Left ventricle myocardium inferior (tissue), 1 donor: Measurements from ENCODE around the gene MKRN2OS. TPM values are rescaled to one million over a fixed set of nuclear protein-coding genes. Genes with fewer than 3 reads are reported as not detected.

Source experiments
- DNase-seq: peaks from one replicate; pipeline ENCODE4 v3.0.0-alpha.2; 2020
- H3K27ac ChIP-seq: fragments of 200-600 bp; replicated peaks from 2 replicates; pipeline ENCODE4 v1.8.0; 2021
- H3K27me3 ChIP-seq: fragments of 200-600 bp; 2 replicates; pipeline ENCODE4 v1.8.0; 2021; ENCODE audit warnings: low read depth
- H3K36me3 ChIP-seq: fragments of 200-600 bp; 2 replicates; pipeline ENCODE4 v1.8.0; 2021
- H3K4me1 ChIP-seq: fragments of 200-600 bp; 2 replicates; pipeline ENCODE4 v1.8.0; 2021
- H3K4me3 ChIP-seq: fragments of 200-600 bp; 2 replicates; pipeline ENCODE4 v1.8.0; 2021; ENCODE audit warnings: mild to moderate bottlenecking, moderate library complexity
- H3K9me3 ChIP-seq: fragments of 200-600 bp; replicated peaks from 2 replicates; pipeline ENCODE4 v1.8.0; 2021
- CTCF ChIP-seq: fragments of 200-600 bp; IDR thresholded peaks from 2 replicates; pipeline ENCODE4 v1.8.0; 2021; ENCODE audit warnings: antibody characterized with exemption, mild to moderate bottlenecking, borderline replicate concordance
- intact Hi-C: fragments of 100-400 bp; cut with micrococcal nuclease; formaldehyde crosslinking; loops from one replicate; pipeline ENCODE4 v1.11.0; 2022
- total RNA-seq: library from RNA; stranded (reverse); fragmentation: NEBNext Ultra II Directional; extraction: Animal tissue kit (Norgen Biotek cat#: 25700); gene quantifications from one replicate; pipeline ENCODE4 v1.2.1, GENCODE V29; 2021
- donor health status: DM: no; HTN: yes; CAD: no; lungs with severe emphysema.

MKRN2OS gene
- total RNA-seq, 1 donor from 2014 or later, result 1.8 TPM

- H3K4me3 ChIP-seq, result no peak overlapping the region
- no peaks in the 10 kb centered on the region for H3K9me3 ChIP-seq
- TF ChIP-seq CTCF, result no peak
- peaks cover 95% of the 10 kb centered on the region for H3K36me3 ChIP-seq
- no peaks in the 10 kb centered on the region for H3K27me3 ChIP-seq
- no peak overlapping the region for H3K27ac ChIP-seq
- intact Hi-C loops, result no loop called here
- no peak for DNase-seq
- H3K4me1 ChIP-seq, result no peaks in the 10 kb centered on the region
Observed at GRCh38 chr3:12495749-12496452, 49.4 kb downstream of the MKRN2OS start.

GRCh38 chr3:12490547-12490946 is 54.8 kb downstream of the MKRN2OS start:
- no peak overlapping the region for H3K27ac ChIP-seq
- intact Hi-C loops, result no loop called here
- H3K27me3 ChIP-seq, result no peaks in the 10 kb centered on the region
- TF ChIP-seq CTCF, result no peak
- H3K36me3 ChIP-seq, result peaks cover 48% of the 10 kb centered on the region
- DNase-seq, result no peak
- H3K4me1 ChIP-seq, result peaks cover 18% of the 10 kb centered on the region
- H3K4me3 ChIP-seq, result no peak overlapping the region
- H3K9me3 ChIP-seq, result no peaks in the 10 kb centered on the region

DNA sequence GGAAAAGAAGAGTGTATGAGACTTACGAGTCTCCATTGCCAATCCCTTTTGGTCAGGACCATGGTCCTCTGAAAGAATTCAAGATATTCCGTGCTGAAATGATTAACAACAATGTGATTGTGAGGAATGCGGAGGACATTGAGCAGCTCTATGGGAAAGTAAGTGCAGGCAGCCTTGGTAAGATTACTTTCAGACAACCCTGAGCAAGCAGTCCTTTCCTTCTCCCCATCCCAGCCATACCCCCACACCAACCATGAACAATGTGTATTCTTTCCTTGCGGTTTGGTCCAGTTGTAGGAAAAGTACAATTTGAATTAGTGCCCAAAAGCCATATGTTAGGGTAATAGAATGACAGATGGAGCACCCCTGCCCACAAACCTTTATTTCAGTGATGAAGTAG is 55.5 kb downstream of the MKRN2OS start:
- Histone ChIP-seq H3K4me3 (no peak overlapping the region), H3K4me1 (peaks cover 25% of the 10 kb centered on the region), H3K27ac (no peak overlapping the region), H3K27me3 (no peaks in the 10 kb centered on the region), H3K36me3 (peaks cover 41% of the 10 kb centered on the region), H3K9me3 (no peaks in the 10 kb centered on the region)
- DNase-seq, result no peak
- TF ChIP-seq CTCF, result no peak
- intact Hi-C loops, result no loop called here

Other genes with a start within 250 kb of the MKRN2OS start
- gene TSEN2, start 61.0 kb downstream of the MKRN2OS start, total RNA-seq, result 22.5 TPM
- gene MKRN2, start 11.6 kb upstream of the MKRN2OS start, total RNA-seq, result 34.3 TPM
- 137 TPM for gene RAF1, start 118.6 kb upstream of the MKRN2OS start, total RNA-seq
- gene TMEM40, start 213.8 kb upstream of the MKRN2OS start, total RNA-seq, result 4.5 TPM